Posterior cingulate gyrus (tissue), 11 donors: ENCODE results near the gene CCBE1.
"Not testable (repeated sequence)": the region's sequence is repeated elsewhere in the genome, so short reads cannot be mapped to it uniquely, and the experiment has no call there.

Experiments
- DNase-seq, 10 donors: peaks; one replicate each; pipeline versions ENCODE4 v3.0.0 to v3.0.0-alpha.2; 2020 to 2021; ENCODE audit warnings: mixed read lengths in 3 of 10
- intact Hi-C: fragments of 100-400 bp; cut with DNase I; formaldehyde crosslinking; loops from one replicate; pipeline ENCODE4 v1.15.1; 2023

The CCBE1 gene

DNA sequence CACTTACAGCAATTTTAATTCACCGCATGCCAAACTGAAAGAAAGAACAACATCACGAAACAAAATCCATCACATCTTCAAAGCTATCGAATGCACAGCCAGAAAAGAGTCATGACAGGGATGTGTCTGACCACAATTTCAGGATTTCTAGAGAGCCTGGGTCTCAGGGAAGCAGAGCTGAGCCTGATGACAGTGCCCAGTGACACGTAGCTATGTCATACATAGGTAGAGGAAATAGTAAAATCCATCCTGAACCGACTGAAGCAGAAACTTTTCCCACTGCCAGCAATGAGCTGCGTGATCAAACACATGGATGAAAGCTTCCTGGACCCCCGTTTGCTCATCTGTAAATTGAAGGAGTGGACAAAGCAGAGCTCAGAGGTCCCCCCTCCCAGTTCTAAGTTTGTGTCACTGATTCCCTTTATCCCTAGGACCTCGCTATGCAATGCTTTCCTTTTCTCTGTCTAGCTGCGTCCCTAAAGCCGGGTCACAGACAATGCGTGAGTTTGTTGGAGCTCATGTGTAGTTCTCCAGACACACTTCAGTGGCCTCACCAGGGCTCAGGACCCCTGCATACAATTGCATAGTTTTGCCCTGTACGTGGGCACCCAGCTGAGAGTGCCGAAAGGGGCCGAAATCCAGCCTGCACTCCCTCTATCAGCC, 37.6 kb downstream of the CCBE1 start:
- intact Hi-C loops = no loop called here
- no peak for DNase-seq

DNA sequence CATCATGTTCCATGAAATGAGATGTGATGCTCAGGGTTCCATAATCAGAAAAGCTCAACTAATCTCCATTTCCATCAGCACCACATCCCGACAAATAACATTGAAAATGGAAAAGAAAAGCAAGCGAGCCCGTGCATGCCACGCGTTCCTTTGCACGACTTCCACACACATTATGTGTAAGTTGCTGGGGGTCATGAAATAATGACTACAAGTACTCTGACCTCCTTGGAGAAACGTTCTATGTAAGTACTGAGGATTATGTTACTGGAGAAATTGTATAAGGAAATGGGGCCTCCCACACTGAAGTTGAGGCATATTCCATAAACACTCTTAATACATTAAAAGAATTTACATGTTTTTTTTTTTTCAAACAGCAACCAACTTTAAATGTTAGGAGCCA, 38.3 kb downstream of the CCBE1 start:
- intact Hi-C loops = no loop called here
- DNase-seq = no peak

DNA sequence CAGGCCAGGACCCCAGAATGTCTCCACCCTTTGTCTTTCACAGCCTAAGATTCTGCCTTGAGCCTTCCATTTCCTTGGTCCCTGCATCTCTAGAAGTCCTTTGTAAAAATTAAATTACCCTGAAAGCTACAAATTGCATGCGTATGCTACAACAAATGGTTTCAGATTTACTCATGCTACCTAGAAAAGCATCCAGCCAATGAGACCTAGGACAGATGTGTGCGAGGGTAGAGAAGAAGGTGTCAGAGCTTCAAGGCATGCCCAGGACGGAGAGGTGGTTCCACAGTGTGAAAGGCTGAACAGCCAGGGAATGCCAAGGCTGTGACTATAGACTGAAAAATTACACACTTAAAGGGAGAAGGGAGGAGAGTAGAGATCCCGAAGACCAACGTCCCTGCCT, 40.2 kb downstream of the CCBE1 start:
- intact Hi-C loops = no loop called here
- DNase-seq = no peak

DNA sequence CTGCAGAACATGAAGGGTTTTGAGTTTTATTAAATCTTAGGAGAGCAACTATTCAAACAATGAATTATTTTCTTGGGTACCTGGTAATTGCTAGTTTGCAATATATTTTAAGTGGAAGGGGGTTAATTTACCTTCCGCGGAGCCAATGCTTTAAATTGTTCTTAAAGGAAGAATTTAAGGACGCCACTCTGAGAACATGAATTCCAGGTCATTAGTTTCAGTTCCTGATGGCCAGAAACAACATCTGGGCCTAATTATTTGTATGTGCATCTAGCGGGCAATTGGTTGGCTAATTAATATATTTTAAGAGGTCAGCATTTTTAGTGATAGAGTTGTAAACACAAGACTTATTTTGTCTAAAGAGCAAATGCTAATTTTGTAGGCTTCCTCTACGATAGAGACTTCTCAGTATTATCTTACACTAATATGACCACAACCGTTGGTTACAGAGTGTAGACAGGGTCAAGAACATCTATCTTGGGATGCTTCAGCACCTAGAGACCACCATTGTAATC, 40.8 kb downstream of the CCBE1 start:
- DNase-seq = no peak
- intact Hi-C loops = no loop called here

DNA sequence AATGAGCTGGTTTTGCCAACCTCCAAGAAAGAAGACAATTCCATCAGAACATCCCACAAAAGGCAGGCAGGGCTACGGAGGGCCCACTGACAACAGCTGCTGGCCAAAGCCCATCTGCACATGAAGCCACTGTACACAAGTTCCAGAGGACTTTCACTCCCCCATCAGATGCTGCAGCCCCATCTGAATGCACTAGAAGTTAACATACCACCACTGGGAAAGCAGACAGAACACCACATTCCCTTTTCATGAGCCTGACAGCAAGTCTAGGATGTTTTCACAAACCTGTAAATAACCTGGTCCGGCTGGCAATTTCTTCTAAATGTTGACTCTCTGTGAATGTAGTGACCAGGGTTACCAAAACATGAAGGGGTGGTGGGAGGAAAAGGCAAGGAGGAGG, 41.5 kb downstream of the CCBE1 start:
- intact Hi-C loops = no loop called here
- DNase-seq = no peak

DNA sequence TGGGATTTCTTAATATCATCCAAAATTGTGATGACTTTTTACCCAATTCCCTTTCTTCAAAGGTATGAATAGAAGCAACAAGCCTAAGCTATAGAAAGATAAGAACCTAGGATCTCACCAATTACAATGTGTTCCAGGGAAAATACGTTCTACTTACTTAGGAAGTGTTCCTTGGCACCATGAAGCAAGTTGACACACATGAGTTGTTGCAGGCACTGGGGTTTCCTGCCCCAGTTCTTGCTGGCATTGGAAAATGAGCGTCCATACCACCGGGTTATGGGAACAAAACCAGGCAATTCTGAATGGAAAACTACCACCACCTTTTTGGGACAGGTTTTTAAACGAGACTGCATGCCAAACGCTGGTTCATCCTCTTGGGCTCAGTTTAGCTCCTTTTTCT, 46.2 kb downstream of the CCBE1 start:
- no peak for DNase-seq
- intact Hi-C loops = no loop called here

DNA sequence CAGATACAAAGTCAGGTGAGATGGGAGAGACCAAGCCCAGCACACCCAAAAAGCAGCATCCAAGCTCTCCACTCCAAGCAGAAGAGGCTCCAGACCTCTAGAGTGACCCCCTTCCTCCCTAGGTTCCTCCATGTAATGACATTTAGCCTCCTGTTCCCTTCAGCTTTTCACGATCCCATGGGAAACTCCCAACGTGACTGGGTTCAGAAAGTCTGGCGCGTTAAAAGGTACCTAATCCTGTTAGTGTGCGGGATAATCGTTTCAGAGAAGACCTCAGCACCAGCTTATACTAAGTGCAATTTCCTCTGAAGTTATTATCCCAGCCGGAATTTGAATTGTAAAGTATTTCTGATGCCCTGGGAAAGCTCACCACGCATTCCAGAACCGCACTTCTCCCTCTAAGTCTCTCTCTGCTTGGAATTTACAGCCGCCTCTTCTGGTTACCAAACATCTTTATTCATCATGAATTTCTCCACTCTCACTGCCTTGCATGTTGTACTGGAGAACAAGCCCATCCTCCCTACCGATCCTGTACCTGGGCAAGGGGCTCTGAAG, 46.9 kb downstream of the CCBE1 start:
- no peak for DNase-seq
- intact Hi-C loops = no loop called here

DNA sequence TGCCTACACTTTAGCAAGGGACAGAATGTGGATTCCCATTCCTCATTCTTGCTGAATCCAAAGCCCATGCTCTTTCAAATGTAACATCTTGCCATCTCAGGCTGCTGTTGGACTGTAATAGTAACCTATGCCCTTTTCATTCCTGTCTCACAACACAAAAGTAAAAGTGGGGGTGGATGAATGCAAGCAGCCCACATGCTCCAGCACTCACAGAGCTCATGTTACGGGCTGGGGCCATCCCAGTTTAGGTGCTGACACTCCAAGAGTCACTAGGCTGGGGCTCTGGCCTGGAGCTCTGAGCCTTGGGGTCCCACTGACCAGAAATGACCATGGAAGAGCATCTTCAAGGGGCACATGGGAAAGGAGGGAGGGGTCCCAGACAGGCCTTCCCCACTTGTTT, 47.6 kb downstream of the CCBE1 start:
- intact Hi-C loops = no loop called here
- DNase-seq = no peak

DNA sequence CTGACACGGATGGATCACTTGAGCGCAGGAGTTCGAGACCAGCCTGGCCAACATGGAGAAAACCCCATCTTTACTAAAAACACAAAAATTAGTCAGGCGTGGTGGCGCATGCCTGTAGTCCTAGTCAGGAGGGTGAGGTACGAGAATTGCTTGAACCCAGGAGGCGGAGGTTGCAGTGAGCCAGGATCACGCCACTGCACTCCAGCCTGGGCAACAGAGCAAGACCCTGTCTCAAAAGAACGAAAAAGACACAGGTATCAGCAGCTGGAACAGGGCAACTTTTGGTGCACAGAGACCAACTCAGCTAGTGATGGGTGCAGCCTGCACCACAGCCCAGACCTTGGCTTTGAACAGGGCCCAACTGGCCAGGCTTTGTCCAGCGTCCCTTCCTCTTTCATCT, 48.8 kb downstream of the CCBE1 start:
- intact Hi-C loops, DNase-seq: not testable (repeated sequence)

DNA sequence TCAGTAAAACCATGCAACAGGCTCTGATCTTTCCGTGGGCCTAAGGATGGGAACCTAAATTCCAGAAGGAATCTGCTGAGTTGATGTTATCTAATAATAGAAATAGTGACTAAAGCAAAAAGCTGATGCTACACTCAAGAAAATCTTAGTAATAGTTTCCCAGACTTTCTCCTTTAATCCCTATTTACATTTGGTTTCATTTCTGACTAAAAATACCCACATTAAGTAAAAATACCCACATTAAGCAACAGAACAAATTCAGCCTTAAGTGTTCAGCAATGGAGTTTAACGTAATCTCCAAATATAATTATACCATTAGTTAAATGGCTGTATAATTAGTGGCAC, 50.3 kb downstream of the CCBE1 start:
- no peak for DNase-seq
- intact Hi-C loops = no loop called here

DNA sequence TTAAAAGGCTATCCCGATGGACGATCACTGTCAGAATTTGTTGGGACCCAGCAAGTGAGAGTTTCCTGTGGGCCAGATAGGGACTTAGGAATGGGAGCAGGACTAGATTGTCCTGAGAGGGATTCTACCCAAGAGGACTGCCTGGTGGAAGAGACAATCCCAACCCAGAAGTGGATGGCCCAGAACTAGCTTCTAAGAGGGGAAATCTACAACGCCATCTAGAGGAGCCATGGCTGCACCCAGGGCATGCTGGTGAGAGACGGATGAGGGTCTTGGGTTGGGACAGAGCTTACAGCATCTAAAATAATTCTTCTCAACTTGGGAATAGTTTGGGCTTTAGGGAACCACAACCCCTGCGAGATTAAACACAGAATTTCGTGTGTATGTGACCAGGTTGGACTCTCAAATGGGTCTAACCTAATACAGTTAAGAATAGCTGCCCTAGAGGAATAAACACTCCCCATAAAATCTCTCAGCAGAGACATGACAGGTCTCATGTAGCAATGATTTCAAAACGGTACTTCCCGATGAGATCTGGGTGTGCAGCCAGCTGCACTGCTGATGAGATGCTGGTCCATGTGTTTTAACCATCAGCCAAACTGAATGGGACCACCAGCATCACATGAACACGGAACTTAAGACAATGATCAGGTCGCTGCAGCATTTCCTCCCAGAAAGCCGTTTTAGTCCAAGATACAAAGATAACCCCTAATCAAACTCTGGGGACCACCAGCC, 50.8 kb downstream of the CCBE1 start:
- intact Hi-C loops = no loop called here
- DNase-seq = no peak

DNA sequence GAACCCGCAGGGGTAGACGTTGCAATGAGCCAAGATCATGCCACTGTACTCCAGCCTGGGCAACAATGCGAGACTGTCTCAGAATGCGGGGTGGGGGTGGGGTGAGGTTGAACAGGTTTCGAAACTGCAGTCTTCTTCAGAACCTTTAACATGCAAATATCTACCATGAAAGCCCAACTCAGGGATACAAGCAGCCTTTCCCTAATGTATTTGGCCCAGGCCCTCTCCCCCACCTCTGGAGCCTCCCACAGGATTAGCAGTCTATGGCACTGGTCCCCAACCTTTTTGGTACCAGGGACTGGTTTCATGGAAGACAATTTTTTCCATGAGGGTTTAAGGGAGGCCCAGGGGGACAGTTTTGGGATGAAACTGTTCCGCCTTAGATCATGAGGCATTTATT, 53.5 kb downstream of the CCBE1 start:
- intact Hi-C loops = no loop called here
- DNase-seq = no peak

DNA sequence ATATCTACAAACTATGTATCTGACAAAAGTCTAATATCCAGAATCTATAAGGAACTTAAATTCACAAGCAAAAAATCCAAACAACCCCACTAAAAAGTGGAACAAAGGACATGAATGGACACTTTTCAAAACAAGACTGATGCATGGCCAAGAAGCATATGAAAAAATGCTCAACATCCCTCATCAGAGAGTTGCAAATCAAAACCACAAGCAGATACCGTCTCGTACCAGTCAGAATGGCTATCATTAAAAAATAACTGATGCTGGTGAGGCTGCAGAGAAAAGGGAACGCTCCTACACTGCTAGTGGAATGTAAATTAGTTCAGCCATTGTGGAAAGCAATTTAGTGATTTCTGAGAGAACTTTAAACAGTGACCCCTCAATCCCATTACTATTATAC, 56.5 kb downstream of the CCBE1 start:
- intact Hi-C loops = no loop called here
- DNase-seq = no peak

DNA sequence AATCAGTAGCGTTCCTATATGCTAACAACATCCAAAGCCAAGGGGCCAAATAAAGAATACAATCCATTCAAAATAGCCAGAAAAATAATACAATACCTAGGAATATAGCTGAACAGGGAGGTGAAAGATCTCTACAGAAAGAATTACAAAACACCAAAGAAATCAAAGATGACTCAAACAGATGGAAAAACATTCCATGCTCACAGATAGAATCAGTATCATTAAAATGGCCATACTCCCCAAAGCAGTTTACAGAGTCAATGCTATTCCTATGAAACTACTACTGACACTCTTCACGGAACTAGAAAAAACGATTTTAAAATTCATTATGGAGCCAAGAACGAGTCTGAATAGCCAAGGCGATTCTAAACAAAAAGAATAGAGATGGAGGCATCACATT, 57.4 kb downstream of the CCBE1 start:
- intact Hi-C loops = no loop called here

DNA sequence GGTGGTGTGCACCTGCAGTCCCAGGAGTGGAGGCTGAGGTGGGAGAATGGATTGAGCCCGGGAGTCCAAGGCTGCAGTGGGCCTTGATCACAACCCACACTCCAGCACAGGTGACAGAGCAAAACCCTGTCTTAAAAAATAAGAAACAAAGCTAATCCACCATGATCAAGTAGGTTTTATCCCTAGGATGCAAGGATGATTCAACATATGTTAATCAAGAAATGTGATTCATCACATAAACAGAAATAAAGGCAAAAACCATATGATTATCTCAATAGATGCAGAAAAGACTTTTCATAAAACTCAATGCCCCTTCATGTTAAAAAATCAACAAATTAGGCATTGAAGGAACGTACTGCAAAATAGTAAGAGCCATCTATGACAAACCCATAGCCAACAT, 58.1 kb downstream of the CCBE1 start:
- intact Hi-C loops = no loop called here
- no peak for DNase-seq

More for the DNA sequence above, 57.4 kb downstream of the CCBE1 start:
- DNase-seq = no peak

DNA sequence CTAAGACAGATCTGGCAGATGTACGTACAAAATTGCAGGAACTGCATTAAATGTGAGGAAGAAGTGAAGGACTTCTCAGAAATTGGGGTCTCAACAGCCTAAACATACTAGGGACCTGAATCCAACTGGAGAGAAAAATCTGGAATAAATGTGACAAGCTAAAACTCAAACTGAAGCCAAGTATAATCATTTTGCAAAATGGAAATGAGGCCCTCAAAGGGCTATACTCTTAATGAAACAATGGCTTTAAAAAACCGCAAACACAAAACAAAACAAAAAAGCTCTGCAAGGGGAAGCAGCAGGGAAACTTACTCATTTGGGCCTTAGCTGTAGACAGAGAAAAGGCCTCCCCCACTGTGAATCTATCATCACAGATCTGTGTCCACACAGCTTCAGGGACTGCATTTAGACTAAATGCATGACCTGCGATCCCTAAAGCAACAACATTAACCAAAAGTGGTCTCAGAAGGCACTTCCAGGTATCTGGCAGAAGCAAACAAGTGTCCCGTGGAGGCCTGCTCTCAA, 63.2 kb downstream of the CCBE1 start:
- intact Hi-C loops = loop anchor here (5.0 kb wide), 1 partner anchor 188 kb away; no protein-coding TSS in a partner anchor
- no peak for DNase-seq

DNA sequence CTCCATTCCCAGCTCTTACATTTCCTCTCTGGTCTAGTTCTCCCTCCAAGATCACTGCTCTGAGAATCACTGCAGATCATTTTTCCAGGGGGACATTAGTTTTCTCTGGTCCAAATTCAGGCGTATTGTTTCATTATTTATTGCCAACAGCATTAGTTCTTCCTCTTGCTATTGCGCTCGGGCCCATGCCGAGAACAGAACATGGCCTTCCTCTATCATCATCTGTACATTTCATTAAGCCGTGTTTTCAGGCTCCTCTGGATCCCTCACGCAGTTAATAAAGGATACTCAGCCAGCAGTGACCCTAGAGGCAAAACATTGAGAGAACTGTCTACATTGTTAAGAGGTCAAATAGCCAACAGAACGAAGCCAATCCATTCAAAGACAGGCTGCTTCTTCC, 63.9 kb downstream of the CCBE1 start:
- no peak for DNase-seq
- intact Hi-C loops = loop anchor here (5.0 kb wide), 1 partner anchor 189 kb away; no protein-coding TSS in a partner anchor

DNA sequence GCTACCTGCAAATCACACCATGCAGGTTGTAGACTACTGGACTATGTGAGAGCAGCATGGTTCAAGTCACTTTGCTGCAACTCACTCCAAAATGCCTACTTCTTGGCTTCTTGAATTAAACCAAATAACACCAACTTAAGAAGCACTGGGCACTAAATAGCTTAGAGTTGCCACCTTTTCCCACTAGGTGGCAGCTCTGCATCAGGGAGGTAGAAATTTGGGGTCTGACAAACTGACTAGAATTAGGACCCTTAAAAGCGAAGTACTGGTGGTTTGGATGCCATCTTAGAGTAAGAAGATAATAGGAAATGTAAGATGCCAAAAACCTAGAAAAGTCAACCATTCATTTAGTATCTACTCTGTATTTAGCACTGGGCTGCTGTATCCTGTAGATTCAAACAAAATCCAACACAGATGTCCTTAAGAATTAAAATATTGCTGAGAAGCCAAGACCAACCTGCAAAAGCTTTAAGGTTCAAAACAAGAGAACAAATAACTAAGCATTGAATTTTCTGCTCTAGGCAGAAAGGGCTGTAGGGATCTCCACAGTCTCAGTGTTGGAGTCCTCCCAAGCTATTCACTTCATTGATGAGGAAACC, 65.5 kb downstream of the CCBE1 start:
- intact Hi-C loops = loop anchor here (5.0 kb wide), 1 partner anchor 191 kb away; no protein-coding TSS in a partner anchor
- DNase-seq = no peak

DNA sequence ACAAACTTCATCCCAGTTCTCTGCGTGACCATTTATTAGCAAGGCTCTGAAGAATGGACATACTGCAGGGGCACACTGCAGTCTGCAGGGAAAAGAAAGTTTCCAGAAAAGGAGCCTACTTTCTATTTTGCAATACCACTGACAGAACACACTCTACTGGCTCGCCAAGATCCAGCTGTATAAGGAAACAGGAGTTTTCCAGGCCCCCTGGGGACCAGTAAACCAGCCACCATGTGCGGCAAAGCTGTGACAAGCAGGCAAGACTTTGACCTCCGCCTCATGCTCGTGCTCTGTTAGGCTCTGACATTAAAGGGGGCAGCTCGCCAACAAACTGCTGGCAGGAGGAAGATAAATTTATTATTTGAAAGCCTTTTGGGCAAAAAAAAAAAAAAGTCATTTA, 67.3 kb downstream of the CCBE1 start:
- intact Hi-C loops = loop anchor here (5.0 kb wide), 1 partner anchor 192 kb away; no protein-coding TSS in a partner anchor
- DNase-seq = no peak

DNA sequence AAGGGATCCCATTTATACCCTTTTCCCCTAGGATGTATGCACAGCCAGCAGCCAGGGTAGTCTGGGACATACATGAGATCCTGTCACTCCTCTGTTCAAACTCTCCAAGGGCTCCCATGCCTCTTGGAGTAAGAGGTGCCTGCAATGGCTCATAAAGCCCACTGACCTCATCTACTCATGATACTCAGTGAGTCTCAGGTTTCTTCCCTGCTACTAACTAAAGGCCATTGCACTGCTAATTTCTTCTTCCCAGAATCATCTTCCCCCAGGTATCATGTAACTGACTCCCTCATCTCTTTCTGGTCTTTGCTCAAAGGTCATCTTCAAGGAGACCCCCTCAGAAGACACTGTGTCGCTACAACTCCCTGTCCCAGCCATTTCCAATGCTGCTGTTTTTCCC, 68.2 kb downstream of the CCBE1 start:
- intact Hi-C loops = no loop called here
- DNase-seq = no peak

DNA sequence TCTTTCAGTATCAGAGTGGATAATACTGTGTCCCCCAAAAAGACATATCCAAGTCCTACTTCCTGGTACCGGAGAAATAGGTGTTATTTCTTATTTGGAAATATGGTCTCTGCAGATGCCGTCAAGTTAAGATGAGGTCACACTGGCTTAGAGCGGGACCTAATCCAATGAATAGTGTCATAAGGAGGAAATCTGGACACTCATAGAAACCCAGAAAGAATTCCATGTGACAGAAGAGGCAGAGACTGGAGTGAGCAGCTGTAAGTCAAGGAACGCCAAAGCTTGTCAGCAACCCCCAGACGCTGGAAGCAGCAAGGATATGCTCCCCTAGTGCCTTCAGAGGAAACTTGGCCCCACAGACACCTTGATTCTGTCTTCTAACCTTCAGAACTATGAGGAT, 69.8 kb downstream of the CCBE1 start:
- no peak for DNase-seq
- intact Hi-C loops = no loop called here
